Bronchial epithelial cell (primary cell): ENCODE measurements around the gene VCL. TPM values are rescaled to one million over a fixed set of nuclear protein-coding genes. Genes with fewer than 3 reads are reported as not detected.

ENCODE experiments used
- DNase-seq: peaks from one replicate; pipeline ENCODE4 v3.0.0-alpha.2; 2010; ENCODE audit warnings: low read depth
- FAIRE-seq: peaks from 2 replicates; lab custom pipeline; 2011; peaks lifted over from hg19 to GRCh38; lab: Jason Lieb, UNC
- H3K27me3 ChIP-seq: 2 replicates; pipeline ENCODE4 v1.5.1; 2011; ENCODE audit warnings: low read length; ENCODE audit not compliant: control insufficient read depth, insufficient read depth
- H3K36me3 ChIP-seq: 2 replicates; pipeline ENCODE4 v1.5.1; 2011; ENCODE audit warnings: low read length; ENCODE audit not compliant: control insufficient read depth, insufficient read depth
- H3K4me3 ChIP-seq: 2 replicates; pipeline ENCODE4 v1.5.1; 2011; ENCODE audit warnings: mild to moderate bottlenecking, low read depth, low read length, control low read depth
- CTCF ChIP-seq: IDR thresholded peaks from 2 replicates; pipeline ENCODE4 v1.5.1; 2011; ENCODE audit warnings: mild to moderate bottlenecking, moderate library complexity, low read length, control low read depth, inconsistent platforms; ENCODE audit not compliant: insufficient read depth, severe bottlenecking
- total RNA-seq: library from RNA; depleted of rRNA; stranded (reverse); fragments of >200 nt; gene quantifications from 2 replicates; pipeline ENCODE4 v1.2.1, GENCODE V29; 2014

The VCL gene
- total RNA-seq, 1 donor from 2014 or later = 40.8 TPM

- Histone ChIP-seq H3K27me3 (no peaks in the 10 kb centered on the region), H3K36me3 (no peaks in the 10 kb centered on the region), H3K4me3 (no peak overlapping the region)
- TF ChIP-seq CTCF = no peak
- FAIRE-seq = no peak
- no peak for DNase-seq
Measured at GRCh38 chr10:74034301-74034700, 36.4 kb downstream of the VCL start.

- no peaks in the 10 kb centered on the region for H3K36me3 ChIP-seq
- H3K27me3 ChIP-seq = no peaks in the 10 kb centered on the region
- FAIRE-seq (no peak), DNase-seq (no peak)
- TF ChIP-seq CTCF = no peak
- no peak overlapping the region for H3K4me3 ChIP-seq
Measured at GRCh38 chr10:74035303-74035702, 37.4 kb downstream of the VCL start.

GRCh38 chr10:74036474-74036873 lies 38.6 kb downstream of the VCL start:
- H3K36me3 ChIP-seq = no peaks in the 10 kb centered on the region
- H3K27me3 ChIP-seq = no peaks in the 10 kb centered on the region
- no peak overlapping the region for H3K4me3 ChIP-seq
- TF ChIP-seq CTCF = no peak
- no peak for FAIRE-seq
- DNase-seq = no peak

- no peaks in the 10 kb centered on the region for H3K36me3 ChIP-seq
- FAIRE-seq (no peak), DNase-seq (no peak)
- no peak overlapping the region for H3K4me3 ChIP-seq
- H3K27me3 ChIP-seq = no peaks in the 10 kb centered on the region
- TF ChIP-seq CTCF = no peak
Measured at GRCh38 chr10:74039561-74040145, 41.7 kb downstream of the VCL start.

GRCh38 chr10:74040200-74041126 lies 42.5 kb downstream of the VCL start:
- TF ChIP-seq CTCF = no peak
- FAIRE-seq (no peak), DNase-seq (no peak)
- H3K36me3 ChIP-seq = no peaks in the 10 kb centered on the region
- no peaks in the 10 kb centered on the region for H3K27me3 ChIP-seq
- H3K4me3 ChIP-seq = no peak overlapping the region
